Glomerular endothelial cell (primary cell): ENCODE results near the gene CTDP1. TPM values are rescaled to one million over a fixed set of nuclear protein-coding genes. Genes with fewer than 3 reads are reported as not detected.

Source experiments
- DNase-seq: peaks from one replicate; pipeline ENCODE4 v3.0.0-alpha.2; 2011; ENCODE audit warnings: low read depth, low spot score; ENCODE audit errors: extremely low read depth
- total RNA-seq: library from RNA; depleted of rRNA; stranded (reverse); fragments of >200 nt; gene quantifications from 2 replicates; pipeline ENCODE4 v1.2.3, GENCODE V29; 2015

The CTDP1 gene
- total RNA-seq, 1 donor from 2014 or later = 34.1 TPM

- no peak for DNase-seq
These were observed 124.0 kb downstream of the CTDP1 start for GRCh38 chr18:79803611-79804051.

Other genes with a start within 250 kb of the CTDP1 start
- not detected in 2 replicates for gene KCNG2, start 118.1 kb downstream of the CTDP1 start, total RNA-seq